Stimulated activated CD4-positive, alpha-beta T cell treated with anti-CD3 and anti-CD28 coated beads, Interleukin-4, amount 100 ng/mL, for 1 hour (primary cell): ENCODE results near the gene HBM.
A peak's percentile ranks its signal among the peaks of the same experiment; 100 is the strongest.
"Not testable (repeated sequence)": the region's sequence is repeated elsewhere in the genome, so short reads cannot be mapped to it uniquely, and the experiment has no call there.

ENCODE experiments used
- DNase-seq: peaks from one replicate; pipeline ENCODE4 v3.0.0-alpha.2; 2020

HBM gene, protein sequence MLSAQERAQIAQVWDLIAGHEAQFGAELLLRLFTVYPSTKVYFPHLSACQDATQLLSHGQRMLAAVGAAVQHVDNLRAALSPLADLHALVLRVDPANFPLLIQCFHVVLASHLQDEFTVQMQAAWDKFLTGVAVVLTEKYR

GRCh38 chr16:165539-166374 lies at the start of gene HBM:
TSS of gene HBM (plus strand) at chr16:165978. CDS start at chr16:165998, 20 bp downstream.
- DNase-seq: peak; percentile 26

GRCh38 chr16:116015-116414 lies 49.8 kb upstream of the HBM start:
- DNase-seq: no peak

DNA sequence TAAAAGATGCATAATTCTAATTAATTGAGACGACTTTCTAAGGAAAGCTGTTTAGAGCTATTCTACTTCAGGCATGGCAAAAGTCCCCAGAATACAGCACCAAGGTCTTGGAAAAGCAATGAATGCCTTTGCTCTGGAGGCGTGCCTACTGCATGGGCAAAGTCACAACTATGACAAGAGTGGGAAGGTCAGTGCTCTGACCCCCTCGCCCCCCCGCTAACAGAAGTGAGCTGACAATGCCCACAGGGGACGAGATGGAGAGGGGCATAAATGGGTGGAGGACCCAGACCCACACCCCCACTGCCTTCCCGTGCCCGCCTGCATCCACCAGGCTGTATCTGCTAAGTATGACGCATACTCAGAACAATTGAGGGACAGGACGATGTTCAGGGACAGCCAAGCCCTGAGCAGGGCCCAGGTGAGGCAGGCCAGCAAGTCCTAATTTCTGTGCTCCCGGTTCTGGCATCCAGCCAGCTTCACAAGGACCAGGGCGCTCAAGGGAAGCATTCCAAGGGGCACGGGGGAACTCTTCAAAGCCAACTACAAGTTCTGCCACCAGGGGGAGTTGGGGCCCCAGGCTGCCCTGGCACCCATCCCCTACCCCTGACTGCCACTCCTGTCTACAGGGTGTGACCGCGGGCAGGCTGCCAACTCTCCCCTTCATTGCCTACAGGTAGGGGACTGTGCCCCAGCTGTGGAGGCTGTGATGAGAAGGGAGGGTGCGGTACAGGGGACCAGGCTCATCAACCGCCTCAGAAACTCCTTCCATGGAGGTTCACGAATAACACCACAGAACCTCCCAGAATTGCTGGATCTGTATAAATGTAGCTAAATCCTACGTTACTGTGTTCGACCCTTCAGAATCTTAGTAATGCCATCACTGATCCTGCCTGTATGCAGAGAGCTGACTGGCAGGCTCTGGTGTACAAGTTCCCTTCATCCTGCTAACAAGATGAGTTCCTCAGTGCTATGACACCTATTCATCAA lies 48.1 kb upstream of the HBM start:
- DNase-seq: peak; percentile 69

DNA sequence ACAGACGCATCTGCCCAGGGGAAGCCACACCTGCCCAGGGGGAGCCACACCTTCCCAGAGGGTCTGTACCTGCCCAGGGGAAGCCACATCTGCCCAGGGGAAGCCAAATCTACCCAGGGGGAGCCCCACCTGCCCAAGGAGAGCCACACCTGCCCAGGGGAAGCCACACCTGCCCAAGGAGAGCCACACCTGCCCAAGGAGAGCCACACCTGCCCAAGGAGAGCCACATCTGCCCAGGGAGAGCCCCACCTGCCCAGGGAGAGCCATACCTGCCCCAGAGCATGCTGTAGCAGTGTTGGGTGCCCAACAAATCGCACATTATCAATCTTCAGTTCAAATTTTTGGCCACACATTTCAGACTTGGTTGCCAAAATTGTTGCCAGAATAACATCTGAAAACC lies 46.9 kb upstream of the HBM start:
- DNase-seq: no peak

- no peak for DNase-seq
Observed at GRCh38 chr16:119295-119694, 46.5 kb upstream of the HBM start.

DNA sequence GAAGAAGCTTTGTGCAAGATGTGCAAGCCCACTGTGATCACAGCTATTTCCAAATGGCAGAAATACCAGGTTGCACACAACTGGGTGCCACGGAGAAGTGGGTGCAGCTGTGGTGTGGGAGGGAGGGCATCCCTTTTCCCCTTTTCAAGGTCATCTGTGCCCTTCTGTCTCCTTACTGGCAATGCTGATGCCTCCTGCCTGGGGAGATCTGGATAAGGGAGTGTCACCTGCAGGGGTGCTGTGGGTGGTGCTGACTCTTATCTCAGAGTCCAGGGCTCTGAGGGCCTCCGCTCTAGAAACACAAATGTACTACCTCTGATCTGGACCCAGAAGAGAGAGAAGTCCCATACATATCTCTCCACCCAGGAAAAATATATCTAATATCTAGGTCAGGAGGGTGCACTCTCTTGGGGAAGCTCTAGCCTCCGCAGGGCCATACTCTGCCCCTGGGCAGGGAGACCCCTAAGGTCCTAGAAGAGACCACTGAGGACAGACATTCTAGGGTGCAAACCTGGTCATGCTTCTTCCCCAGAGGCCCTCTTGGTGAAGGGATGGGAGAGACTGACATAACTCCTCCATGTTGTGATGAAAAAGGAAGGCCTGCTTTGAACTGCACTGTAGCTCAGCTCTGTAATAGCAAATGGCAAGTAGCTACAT lies 45.8 kb upstream of the HBM start:
- DNase-seq: no peak

GRCh38 chr16:120756-121155 lies 45.0 kb upstream of the HBM start:
- no peak for DNase-seq

DNA sequence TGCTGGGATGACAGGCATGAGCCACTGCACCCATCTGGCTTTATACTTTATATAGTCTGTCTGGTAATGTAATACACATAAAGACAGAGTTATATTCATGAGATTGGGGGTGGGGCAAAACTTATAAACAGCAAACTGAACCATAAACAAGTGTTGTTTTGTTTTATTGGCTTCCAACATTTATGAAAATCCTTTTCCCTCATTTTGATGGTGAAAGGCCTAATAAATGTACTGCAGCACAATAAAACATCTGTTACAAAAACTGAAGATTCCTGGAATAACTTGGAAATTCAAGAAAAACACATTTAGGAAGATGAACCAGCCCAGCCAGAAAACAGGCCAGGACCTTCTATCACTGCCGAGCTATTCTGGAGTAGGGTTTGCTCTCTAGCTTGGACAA lies 43.4 kb upstream of the HBM start:
- DNase-seq: no peak

DNA sequence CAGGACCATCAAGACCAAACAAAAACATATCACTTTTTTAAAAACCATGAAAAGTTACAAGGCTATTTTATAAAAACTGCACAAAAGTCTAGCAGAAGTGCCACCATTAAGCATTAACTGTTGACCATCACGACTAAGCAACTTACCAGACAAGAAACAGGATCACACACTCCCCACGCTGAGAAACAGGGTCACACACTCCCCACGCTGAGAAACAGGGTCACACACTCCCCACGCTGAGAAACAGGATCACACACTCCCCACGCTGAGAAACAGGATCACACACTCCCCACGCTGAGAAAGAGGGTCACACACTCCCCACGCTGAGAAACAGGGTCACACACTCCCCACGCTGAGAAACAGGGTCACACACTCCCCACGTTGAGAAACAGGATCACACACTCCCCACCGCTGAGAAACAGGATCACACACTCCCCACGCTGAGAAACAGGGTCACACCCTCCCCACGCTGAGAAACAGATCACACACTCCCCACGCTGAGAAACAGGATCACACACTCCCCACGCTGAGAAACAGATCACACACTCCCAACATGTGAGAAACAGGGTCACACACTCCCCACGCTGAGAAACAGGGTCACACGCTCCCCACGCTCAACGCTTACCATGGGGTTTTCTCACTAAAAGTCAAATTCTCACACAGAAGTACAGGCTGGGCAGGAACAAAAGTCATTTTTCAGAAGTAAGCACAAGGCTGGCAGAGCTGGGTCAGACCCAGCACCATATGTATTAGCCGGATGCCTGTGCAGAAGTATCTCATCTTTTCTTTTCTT lies 42.0 kb upstream of the HBM start:
- not testable (repeated sequence) for DNase-seq

GRCh38 chr16:125011-125410 lies 40.8 kb upstream of the HBM start:
- DNase-seq: no peak

- DNase-seq: no peak
Observed at GRCh38 chr16:129075-129474, 36.7 kb upstream of the HBM start.

DNA sequence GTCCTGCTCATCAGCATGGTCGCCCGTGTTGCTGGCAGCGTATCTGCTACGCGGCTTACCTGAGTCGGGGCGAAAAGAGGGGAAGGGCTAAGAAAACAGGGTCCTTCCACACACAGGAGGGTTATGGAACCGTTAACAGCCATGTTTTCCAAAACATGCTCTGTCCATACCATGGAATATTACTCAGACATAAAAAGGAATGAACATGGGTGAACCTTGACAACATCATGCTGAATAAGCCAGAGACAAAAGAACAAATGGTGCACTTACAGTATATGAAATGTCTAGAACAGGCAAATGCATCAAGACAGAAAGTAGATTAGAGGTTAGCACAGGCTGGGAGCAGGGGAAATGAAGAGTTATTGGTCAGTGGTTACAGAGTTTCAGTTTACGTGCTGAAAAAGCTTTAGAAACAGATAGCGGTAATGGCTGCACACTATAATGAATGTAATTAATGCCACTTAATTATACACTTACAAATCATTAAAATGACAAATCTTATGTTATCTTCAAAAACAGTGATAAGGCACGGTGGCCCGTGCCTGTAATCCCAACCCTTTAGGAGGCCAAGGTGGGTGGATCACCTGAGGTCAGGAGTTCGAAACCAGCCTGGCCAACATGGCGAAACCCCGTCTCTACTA lies 35.1 kb upstream of the HBM start:
- no peak for DNase-seq

GRCh38 chr16:132120-132519 lies 33.7 kb upstream of the HBM start:
- no peak for DNase-seq

- no peak for DNase-seq
Observed at GRCh38 chr16:133716-134115, 32.1 kb upstream of the HBM start.

- peak; percentile 38 for DNase-seq
Observed at GRCh38 chr16:138049-138417, 27.7 kb upstream of the HBM start.

GRCh38 chr16:140175-140857 lies 25.5 kb upstream of the HBM start:
- DNase-seq: no peak

DNA sequence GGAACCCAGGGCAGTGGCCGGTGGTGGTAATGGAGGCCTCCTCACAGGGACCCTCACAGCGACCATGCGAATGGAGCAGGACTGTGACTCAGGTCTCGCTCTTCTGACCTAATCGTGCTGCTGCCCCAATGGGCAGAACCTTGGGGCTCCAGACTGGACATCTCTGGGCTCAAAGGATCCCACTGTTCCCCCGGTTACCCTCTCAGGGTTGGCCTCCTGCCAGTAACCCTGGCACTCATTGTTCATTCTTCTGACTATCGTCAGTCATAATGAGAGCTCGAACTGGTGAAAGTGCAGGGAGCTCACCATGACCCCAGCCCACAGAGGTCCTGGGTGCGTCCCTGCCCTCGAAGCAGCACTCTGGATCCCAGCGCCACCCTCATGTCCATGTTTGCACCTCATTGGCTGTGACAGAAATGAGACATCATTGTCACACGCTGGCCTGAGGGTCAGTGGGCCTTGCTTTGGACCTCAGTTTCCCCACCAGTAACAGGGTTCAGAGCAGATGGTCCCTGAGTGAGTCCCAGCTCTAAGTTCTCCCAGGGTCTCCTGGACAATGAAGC lies 23.3 kb upstream of the HBM start:
- DNase-seq: no peak

GRCh38 chr16:143047-143446 lies 22.7 kb upstream of the HBM start:
- DNase-seq: no peak

DNA sequence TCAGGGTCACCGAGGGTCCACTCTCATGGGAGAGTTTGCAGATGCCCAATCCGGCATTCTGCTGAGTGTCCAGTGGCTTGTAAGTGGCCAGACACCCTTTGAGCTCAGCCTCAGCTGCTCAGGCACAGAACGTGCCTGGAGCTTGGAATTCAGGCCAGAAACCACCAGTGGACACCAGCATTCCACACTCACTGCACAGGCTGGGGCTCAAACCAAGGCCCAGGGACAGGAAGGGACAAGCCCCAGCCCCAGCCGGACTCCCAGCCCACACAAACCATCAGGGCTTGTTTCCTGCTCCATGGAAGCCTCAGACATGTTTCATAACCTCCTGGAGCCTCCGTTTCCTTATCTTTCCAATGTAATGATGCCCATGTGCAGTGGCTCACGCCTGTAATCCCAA lies 22.3 kb upstream of the HBM start:
- DNase-seq: no peak

GRCh38 chr16:144797-145252 lies 21.0 kb upstream of the HBM start:
- DNase-seq: no peak

GRCh38 chr16:146646-147045 lies 19.1 kb upstream of the HBM start:
- no peak for DNase-seq
